Common myeloid progenitor, CD34-positive (primary cell): ENCODE measurements around the gene ALG1.
A peak's percentile ranks its signal among the peaks of the same experiment; 100 is the strongest.

ENCODE experiments used
- CTCF ChIA-PET: fragments of 350-600 bp; sonication (Branson Sonifier 250); formaldehyde crosslinking; loops from one replicate; lab custom pipeline; 2021; ENCODE audit warnings: antibody characterized with exemption; lab: Charles Lee
- POLR2A ChIA-PET: fragments of 350-600 bp; sonication (Branson Sonifier 250); formaldehyde crosslinking; loops from one replicate; lab custom pipeline; 2021; ENCODE audit warnings: antibody characterized with exemption; lab: Charles Lee
- DNase-seq, 3 donors: peaks; one replicate each; pipeline versions ENCODE4 v3.0.0 to v3.0.0-alpha.2; 2013
- H3K27ac ChIP-seq, 2 experiments: 1 replicate in 1 of 2; 2 replicates in 1 of 2; pipeline ENCODE4 v1.7.0; 2013; ENCODE audit warnings: inconsistent platforms in 2 of 2, low read length in 2 of 2, mild to moderate bottlenecking in 2 of 2, low read depth in 1 of 2, moderate library complexity in 1 of 2; ENCODE audit not compliant: severe bottlenecking in 2 of 2, insufficient read depth in 1 of 2, poor library complexity in 1 of 2
- H3K27me3 ChIP-seq, 5 experiments: replicated peaks in 2 of 5; 1 replicate in 3 of 5; 2 replicates in 2 of 5; pipeline versions ENCODE4 v1.6.1 to v1.7.0; 2013; ENCODE audit warnings: low read length in 4 of 5, mild to moderate bottlenecking in 2 of 5, moderate library complexity in 2 of 5, inconsistent platforms in 1 of 5; ENCODE audit not compliant: insufficient read depth in 5 of 5, control insufficient read depth in 4 of 5
- H3K36me3 ChIP-seq, 4 experiments: 1 replicate in 2 of 4; 2 replicates in 2 of 4; pipeline versions ENCODE4 v1.6.1 to v1.7.0; 2013; ENCODE audit warnings: low read length in 3 of 4, control low read depth in 1 of 4, mild to moderate bottlenecking in 1 of 4; ENCODE audit not compliant: control insufficient read depth in 4 of 4, insufficient read depth in 4 of 4
- H3K4me1 ChIP-seq, 4 experiments: 1 replicate in 3 of 4; 2 replicates in 1 of 4; pipeline versions ENCODE4 v1.6.1 to v1.7.1; 2013; ENCODE audit warnings: low read length in 3 of 4, mild to moderate bottlenecking in 3 of 4, control low read depth in 1 of 4, inconsistent platforms in 1 of 4, moderate library complexity in 1 of 4; ENCODE audit not compliant: control insufficient read depth in 4 of 4, insufficient read depth in 4 of 4; ENCODE audit errors: control extremely low read depth in 1 of 4
- H3K4me3 ChIP-seq, 7 experiments: 1 replicate in 4 of 7; 2 replicates in 3 of 7; pipeline versions ENCODE4 v1.5.1 to v1.7.0; 2013; ENCODE audit warnings: mild to moderate bottlenecking in 7 of 7, low read length in 6 of 7, moderate library complexity in 6 of 7, inconsistent platforms in 2 of 7, low read depth in 2 of 7, control low read depth in 1 of 7; ENCODE audit not compliant: insufficient read depth in 4 of 7, control insufficient read depth in 1 of 7; ENCODE audit errors: extremely low read depth in 1 of 7
- H3K9me3 ChIP-seq, 5 experiments: 1 replicate in 4 of 5; 2 replicates in 1 of 5; pipeline versions ENCODE4 v1.6.1 to v1.7.1; 2013; ENCODE audit warnings: low read length in 4 of 5, mild to moderate bottlenecking in 2 of 5, inconsistent platforms in 1 of 5, low read depth in 1 of 5, moderate library complexity in 1 of 5; ENCODE audit not compliant: control insufficient read depth in 4 of 5, insufficient read depth in 2 of 5; ENCODE audit errors: control extremely low read depth in 1 of 5
- WGBS: methylation state at CpG from one replicate; pipeline ENCODE4 v1.1.5; 2013; ENCODE audit not compliant: insufficient coverage; 5-methylcytosine and 5-hydroxymethylcytosine counted together

The ALG1 gene

DNA sequence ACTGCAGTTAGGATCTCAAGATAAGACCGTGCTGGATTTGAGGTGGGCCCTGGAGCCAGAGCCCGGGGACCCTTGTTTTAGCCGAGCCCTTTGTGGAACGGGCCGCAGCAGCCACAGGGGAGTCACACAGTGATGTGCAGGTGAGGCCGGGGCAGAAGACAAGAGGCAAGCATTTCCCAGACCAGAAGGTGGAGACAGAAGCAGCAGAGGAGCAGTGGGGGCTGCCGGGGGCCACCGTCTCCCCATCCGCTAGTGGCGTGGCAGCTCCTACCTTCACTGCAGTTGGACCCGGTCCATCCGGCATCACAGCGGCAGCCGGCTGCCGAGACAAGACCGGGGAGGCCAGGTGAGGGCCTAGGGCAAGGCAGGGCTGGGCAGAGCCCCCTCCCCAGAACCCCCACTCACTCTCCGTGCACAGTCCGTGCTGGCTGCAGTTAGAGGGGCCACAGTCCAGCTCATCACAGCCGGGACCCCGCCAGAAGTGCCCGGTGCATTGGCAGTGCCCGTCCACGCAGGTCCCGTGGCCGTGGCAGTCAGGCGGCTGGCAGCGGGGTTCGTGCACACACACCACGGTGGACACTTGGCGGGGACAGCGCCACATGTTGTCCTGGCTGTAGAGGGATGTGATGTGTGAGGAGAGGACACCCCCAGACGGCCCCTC lies 43.9 kb upstream of the ALG1 start:
- H3K36me3 ChIP-seq = peaks cover 0 to 48% (median 12%) of the 10 kb centered on the region in 4 experiments
- H3K27ac ChIP-seq = no peak overlapping the region
- DNase-seq = no peak
- no peaks in the 10 kb centered on the region for H3K9me3 ChIP-seq
- POLR2A ChIA-PET = interaction anchor here (0.6 kb wide), 1 partner anchor 1717 kb away, joined by 3 read pairs; no protein-coding TSS in a partner anchor
- no peaks in the 10 kb centered on the region for H3K27me3 ChIP-seq
- H3K4me1 ChIP-seq = peaks cover under 1 to 3% (median 2%) of the 10 kb centered on the region in 4 experiments
- CTCF ChIA-PET = interaction anchor here (0.6 kb wide), 1 partner anchor 158 kb away, joined by 3 read pairs; no protein-coding TSS in a partner anchor
- no peak overlapping the region for H3K4me3 ChIP-seq
- WGBS = 98% methylated on average over 22 of the region's 32 CpGs

DNA sequence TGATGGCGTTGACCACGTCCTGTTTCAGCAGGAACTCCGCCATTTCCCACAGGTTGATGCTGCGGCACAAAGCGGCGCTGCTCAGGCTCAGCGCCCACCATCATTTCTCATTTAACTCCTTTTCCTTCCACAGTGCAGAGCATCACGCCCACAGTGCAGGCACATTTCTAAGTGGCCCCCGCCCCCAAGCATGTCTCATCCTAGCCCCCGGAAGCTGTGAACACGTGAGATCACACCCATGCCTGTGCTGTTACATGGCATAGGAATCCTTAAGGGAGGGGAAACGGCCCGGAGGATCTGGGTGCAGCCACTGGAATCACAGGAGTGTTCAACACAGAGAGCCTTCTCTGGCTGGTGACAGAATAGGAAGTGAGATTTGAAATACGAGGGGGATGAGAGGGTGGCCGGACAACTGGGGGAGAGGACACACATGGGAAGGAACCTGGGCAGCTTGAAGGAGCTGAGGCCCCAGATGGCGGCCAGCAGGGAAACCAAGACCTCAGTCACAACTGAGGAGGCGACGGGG lies 42.6 kb upstream of the ALG1 start:
- H3K4me1 ChIP-seq = peaks cover 4 to 13% (median 10%) of the 10 kb centered on the region in 4 experiments
- peaks cover 0 to 48% (median 12%) of the 10 kb centered on the region in 4 experiments for H3K36me3 ChIP-seq
- WGBS = 94% methylated on average over 12 of the region's 18 CpGs
- H3K4me3 ChIP-seq = no peak overlapping the region
- ChIA-PET POLR2A (no interaction called here), CTCF (interaction anchor here (1.5 kb wide), 1 partner anchor 24 kb away, joined by 3 read pairs; no protein-coding TSS in a partner anchor)
- no peak overlapping the region for H3K27ac ChIP-seq
- no peak for DNase-seq
- H3K27me3 ChIP-seq = no peaks in the 10 kb centered on the region
- no peaks in the 10 kb centered on the region for H3K9me3 ChIP-seq

DNA sequence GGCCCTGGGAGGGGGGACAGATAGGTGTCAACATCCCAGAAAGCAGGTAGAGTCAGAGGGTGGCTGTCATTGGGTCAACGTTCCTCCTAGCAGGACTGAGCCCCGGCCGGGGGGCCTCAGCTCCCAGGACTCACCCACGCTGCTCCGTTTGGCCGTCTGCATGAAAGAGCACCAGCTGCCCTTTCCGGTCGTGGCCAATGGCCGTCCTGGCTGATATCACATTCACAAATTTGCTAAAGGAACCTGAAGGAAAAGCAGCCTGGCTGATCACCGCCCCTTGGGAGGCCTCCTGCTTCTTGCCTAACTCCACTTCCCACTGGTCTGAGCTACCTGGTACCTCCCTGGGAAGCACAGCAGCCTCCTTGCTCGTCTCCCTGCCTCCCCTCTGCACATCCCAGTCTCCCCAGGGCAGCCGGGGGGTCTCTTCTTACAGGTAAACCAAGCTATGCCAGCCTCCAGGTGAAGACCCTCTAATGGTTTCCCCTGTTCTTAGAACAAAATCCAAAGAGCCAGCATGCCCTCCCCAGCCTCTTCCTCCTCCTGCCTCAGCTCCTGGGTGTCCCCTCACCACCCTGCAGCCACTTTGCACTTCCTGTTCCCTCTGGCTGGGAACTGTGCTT lies 41.3 kb upstream of the ALG1 start:
- POLR2A ChIA-PET = interaction anchor here (0.6 kb wide), 1 partner anchor 137 kb away, joined by 4 read pairs; no protein-coding TSS in a partner anchor
- no peaks in the 10 kb centered on the region for H3K9me3 ChIP-seq

GRCh38 chr16:5031601-5032000 lies 40.0 kb upstream of the ALG1 start:
- ChIA-PET POLR2A (no interaction called here), CTCF (no interaction called here)
- H3K36me3 ChIP-seq = peaks cover 0 to 33% (median 12%) of the 10 kb centered on the region in 4 experiments
- no peaks in the 10 kb centered on the region for H3K9me3 ChIP-seq
- no peak for DNase-seq
- H3K4me3 ChIP-seq = no peak overlapping the region
- no peak overlapping the region for H3K27ac ChIP-seq
- peaks cover 10 to 18% (median 14%) of the 10 kb centered on the region in 4 experiments for H3K4me1 ChIP-seq
- H3K27me3 ChIP-seq = peaks cover 0 to 3% (median 0%) of the 10 kb centered on the region in 5 experiments
- 97% methylated on average over 7 of the region's 7 CpGs for WGBS

More for the DNA sequence above, 41.3 kb upstream of the ALG1 start:
- Histone ChIP-seq H3K27me3 (no peaks in the 10 kb centered on the region), H3K27ac (no peak overlapping the region), H3K36me3 (peaks cover 0 to 38% (median 12%) of the 10 kb centered on the region in 4 experiments), H3K4me3 (no peak overlapping the region), H3K4me1 (peaks cover 10 to 18% (median 14%) of the 10 kb centered on the region in 4 experiments)
- WGBS = 91% methylated on average over 11 of the region's 12 CpGs
- no peak for DNase-seq
- CTCF ChIA-PET = interaction anchor here (1.5 kb wide), 1 partner anchor 22 kb away, joined by 3 read pairs; no protein-coding TSS in a partner anchor

GRCh38 chr16:5032748-5033167 lies 38.9 kb upstream of the ALG1 start:
- Histone ChIP-seq H3K27me3 (peaks cover 0 to 3% (median 0%) of the 10 kb centered on the region in 5 experiments), H3K9me3 (no peaks in the 10 kb centered on the region), H3K27ac (no peak overlapping the region), H3K4me1 (peaks cover 10 to 18% (median 14%) of the 10 kb centered on the region in 4 experiments), H3K36me3 (peaks cover 0 to 22% (median 8%) of the 10 kb centered on the region in 4 experiments), H3K4me3 (peak overlapping the region in 6 of 7 experiments; percentile 47 to 92 (median 82))
- 49% methylated on average over 7 of the region's 12 CpGs for WGBS
- ChIA-PET CTCF (interaction anchor here (0.8 kb wide), 1 partner anchor 15 kb away, joined by 4 read pairs; no protein-coding TSS in a partner anchor), POLR2A (no interaction called here)
- no peak for DNase-seq

- ChIA-PET POLR2A (no interaction called here), CTCF (interaction anchor here (1.6 kb wide), 1 partner anchor 51 kb away, joined by 3 read pairs; no protein-coding TSS in a partner anchor)
- H3K9me3 ChIP-seq = no peaks in the 10 kb centered on the region
- peaks cover 0 to 18% (median 5%) of the 10 kb centered on the region in 4 experiments for H3K36me3 ChIP-seq
- H3K4me1 ChIP-seq = peaks cover 10 to 18% (median 14%) of the 10 kb centered on the region in 4 experiments
- WGBS = under 1% methylated on average over 89 of the region's 104 CpGs
- H3K27ac ChIP-seq = peak within 1 kb of the TSS in 1 of 2 experiments; percentile 73
- H3K4me3 ChIP-seq = peak within 1 kb of the TSS; percentile 47 to 92 (median 79)
- H3K27me3 ChIP-seq = peaks cover 0 to 3% (median 0%) of the 10 kb centered on the region in 5 experiments
- DNase-seq = peak; percentile 69 to 85 (median 82)
These were observed 38.1 kb upstream of the ALG1 start, which contains the start of gene NAGPA for GRCh38 chr16:5033256-5034166. NAGPA (minus strand) TSS chr16:5033935; CDS start chr16:5033914, 21 bp downstream.
